SK-N-SH (cell line): ENCODE measurements around the gene HOMER1. TPM values are rescaled to one million over a fixed set of nuclear protein-coding genes. Genes with fewer than 3 reads are reported as not detected.

Source experiments
- CTCF ChIA-PET: fragments of 300-600, 350-600 bp; formaldehyde crosslinking; extraction: SDS; loops from one replicate; lab custom pipeline; 2021; lab: Yijun Ruan, JAX
- POLR2A ChIA-PET: fragments of 350-600 bp; sonication (Branson Sonifier 250); formaldehyde crosslinking; extraction: SDS; loops from one replicate; lab custom pipeline; 2020; ENCODE audit warnings: antibody characterized with exemption, inconsistent platforms; lab: Yijun Ruan, JAX
- DNase-seq: peaks from one replicate; pipeline ENCODE4 v3.0.0; 2012
- H2AFZ ChIP-seq: fragments of 200-600 bp; sonication (generic); 2 replicates; pipeline ENCODE4 v1.8.1; 2016; ENCODE audit warnings: antibody characterized with exemption, mild to moderate bottlenecking, low read depth
- H3F3A ChIP-seq: fragments of 200-600 bp; sonication (generic); replicated peaks from 2 replicates; pipeline ENCODE3; 2016; ENCODE audit warnings: antibody characterized with exemption, mild to moderate bottlenecking; ENCODE audit not compliant: insufficient read depth
- H3K27ac ChIP-seq, 2 experiments: fragments of 200-500 bp in 1 of 2; fragments of 200-600 bp in 1 of 2; sonication (Bioruptor generic) in 1 of 2; sonication (generic), shearing (Covaris generic) in 1 of 2; 2 replicates each; pipeline versions ENCODE4 v1.5.1 to v1.6.1; 2014 to 2016; ENCODE audit warnings: low read depth in 2 of 2, inconsistent platforms in 1 of 2, low read length in 1 of 2, mild to moderate bottlenecking in 1 of 2, mixed read lengths in 1 of 2
- H3K27me3 ChIP-seq: fragments of 200-600 bp; sonication (generic), shearing (Covaris generic); 2 replicates; pipeline ENCODE4 v1.6.1; 2016; ENCODE audit warnings: mixed run types; ENCODE audit not compliant: insufficient read depth
- H3K36me3 ChIP-seq, 2 experiments: fragments of 200-500 bp in 1 of 2; fragments of 200-600 bp in 1 of 2; sonication (Bioruptor generic) in 1 of 2; sonication (generic) in 1 of 2; replicated peaks in 1 of 2; 2 replicates each; pipeline versions ENCODE3 to v1.5.1; 2014 to 2016; ENCODE audit warnings: low read length in 1 of 2, mild to moderate bottlenecking in 1 of 2; ENCODE audit not compliant: insufficient read depth in 2 of 2, control insufficient read depth in 1 of 2
- H3K4me1 ChIP-seq, 2 experiments: fragments of 200-500 bp in 1 of 2; fragments of 200-600 bp in 1 of 2; sonication (Bioruptor generic) in 1 of 2; sonication (generic), shearing (Covaris generic) in 1 of 2; 2 replicates each; pipeline versions ENCODE4 v1.5.1 to v1.6.1; 2014 to 2016; ENCODE audit warnings: low read depth in 1 of 2, low read length in 1 of 2, mixed run types in 1 of 2; ENCODE audit not compliant: insufficient read depth in 2 of 2, control insufficient read depth in 1 of 2
- H3K4me2 ChIP-seq: fragments of 200-600 bp; sonication (generic), shearing (Covaris generic); 2 replicates; pipeline ENCODE4 v1.6.1; 2017; ENCODE audit warnings: mixed run types
- H3K4me3 ChIP-seq, 2 experiments: fragments of 200-500 bp in 1 of 2; fragments of 200-600 bp in 1 of 2; sonication (Bioruptor generic) in 1 of 2; sonication (generic), shearing (Covaris generic) in 1 of 2; 2 replicates each; pipeline versions ENCODE4 v1.5.1 to v1.8.1; 2014 to 2016; ENCODE audit warnings: low read depth in 2 of 2, inconsistent platforms in 1 of 2, low read length in 1 of 2, mild to moderate bottlenecking in 1 of 2, mixed read lengths in 1 of 2, moderate library complexity in 1 of 2
- H3K79me2 ChIP-seq: fragments of 200-600 bp; sonication (generic); 2 replicates; pipeline ENCODE4 v1.8.1; 2017; ENCODE audit warnings: mild to moderate bottlenecking; ENCODE audit not compliant: insufficient read depth
- H3K9ac ChIP-seq: fragments of 200-600 bp; sonication (generic); 2 replicates; pipeline ENCODE4 v1.6.1; 2017; ENCODE audit warnings: mixed run types
- H3K9me2 ChIP-seq: fragments of 200-600 bp; sonication (generic); 2 replicates; pipeline ENCODE4 v1.6.1; 2017; ENCODE audit warnings: mixed run types
- H3K9me3 ChIP-seq: fragments of 200-600 bp; sonication (generic); 2 replicates; pipeline ENCODE4 v1.6.1; 2017; ENCODE audit warnings: mixed run types, mild to moderate bottlenecking, moderate library complexity
- H4K20me1 ChIP-seq: fragments of 200-600 bp; sonication (generic); 2 replicates; pipeline ENCODE4 v1.6.1; 2017; ENCODE audit warnings: mild to moderate bottlenecking, mixed run types; ENCODE audit not compliant: insufficient read depth
- CHD2 ChIP-seq: fragments of 150-350 bp; IDR thresholded peaks from 2 replicates; pipeline ENCODE4 v1.6.1; 2018; ENCODE audit warnings: low read length; ENCODE audit not compliant: partially characterized antibody
- ELF1 ChIP-seq: IDR thresholded peaks from 2 replicates; pipeline ENCODE4 v1.4.0; 2012
- EZH2phosphoT487 ChIP-seq: fragments of 200-600 bp; sonication (generic); IDR thresholded peaks from 2 replicates; pipeline ENCODE4 v1.6.1; 2017; ENCODE audit warnings: low read depth, mixed run types, mild to moderate bottlenecking, antibody characterized with exemption, moderate library complexity, borderline replicate concordance
- FOSL2 ChIP-seq: IDR thresholded peaks from 2 replicates; pipeline ENCODE4 v1.4.0; 2012; ENCODE audit warnings: low read depth, mild to moderate bottlenecking, moderate library complexity, borderline replicate concordance
- GABPA ChIP-seq: IDR thresholded peaks from 2 replicates; pipeline ENCODE4 v1.4.0; 2012; ENCODE audit warnings: low read depth, mild to moderate bottlenecking
- JUND ChIP-seq: IDR thresholded peaks from 2 replicates; pipeline ENCODE4 v1.4.0; 2012
- MEF2A ChIP-seq: IDR thresholded peaks from 2 replicates; pipeline ENCODE4 v1.4.0; 2012; ENCODE audit warnings: low read depth, borderline replicate concordance
- RAD21 ChIP-seq: IDR thresholded peaks from 2 replicates; pipeline ENCODE4 v1.6.1; 2012; ENCODE audit warnings: mild to moderate bottlenecking, low read length
- RXRA ChIP-seq: IDR thresholded peaks from 2 replicates; pipeline ENCODE4 v1.4.0; 2012; ENCODE audit warnings: low read depth, mild to moderate bottlenecking, borderline replicate concordance
- SMC3 ChIP-seq: IDR thresholded peaks from 2 replicates; pipeline ENCODE4 v1.6.1; 2012; ENCODE audit warnings: low read depth, low read length, improper control_type of control experiment
- TAF1 ChIP-seq: IDR thresholded peaks from 2 replicates; pipeline ENCODE4 v1.6.1; 2012; ENCODE audit warnings: low read depth, mild to moderate bottlenecking, low read length, moderate library complexity, borderline replicate concordance
- TCF12 ChIP-seq: IDR thresholded peaks from 2 replicates; pipeline ENCODE4 v1.4.0; 2012
- WGBS: methylation state at CpG from one replicate; pipeline ENCODE4 v1.1.6; 2017; ENCODE audit warnings: low lambda C conversion rate; 5-methylcytosine and 5-hydroxymethylcytosine counted together
- polyA plus RNA-seq, 3 experiments: library from polyadenylated mRNA; depleted of rRNA; stranded (reverse); fragments of >200 nt; gene quantifications; 2 replicates each; pipeline ENCODE4 v1.2.3, GENCODE V29; 2012
- TF ChIP-seq, protein P1 (sequence below): IDR thresholded peaks from 2 replicates; pipeline ENCODE4 v1.6.1; 2012; ENCODE audit warnings: mild to moderate bottlenecking, low read depth, low read length, moderate library complexity
- TF ChIP-seq, protein P2 (sequence below): IDR thresholded peaks from 2 replicates; pipeline ENCODE4 v1.4.0; 2012; ENCODE audit warnings: low read depth, borderline replicate concordance
- TF ChIP-seq, protein P3 (sequence below): fragments of 150-350 bp; IDR thresholded peaks from 2 replicates; pipeline ENCODE4 v1.6.1; 2016; ENCODE audit warnings: mild to moderate bottlenecking, low read depth, low read length
- TF ChIP-seq, protein P4 (sequence below): fragments of 200-600 bp; sonication (generic); IDR thresholded peaks from 2 replicates; pipeline ENCODE4 v1.6.1; 2017; ENCODE audit warnings: antibody characterized with exemption, mild to moderate bottlenecking, moderate library complexity

Gene HOMER1
- polyA plus RNA-seq, 1 of the 3 experiments (the other 2 are of a cell fraction) = 2.2 TPM

DNA sequence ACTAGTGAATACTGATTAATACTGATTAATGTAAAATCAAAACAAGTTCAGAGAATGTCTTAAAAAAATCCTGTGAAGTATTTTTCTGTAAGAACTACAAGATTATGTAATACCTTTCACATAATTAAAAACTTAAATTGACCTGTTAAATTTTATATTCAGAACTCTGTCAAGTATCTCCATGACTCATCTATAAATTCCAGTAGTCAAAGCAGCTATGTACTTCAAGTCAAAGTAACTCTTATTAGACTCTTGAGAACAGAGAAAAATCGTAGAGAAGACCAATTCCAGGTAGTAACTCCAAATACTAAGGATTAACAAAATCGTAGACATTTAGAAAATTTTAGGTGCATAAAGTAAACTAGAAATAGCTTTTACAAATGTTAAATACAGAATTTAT, 77.1 kb downstream of the HOMER1 start:
- CTCF ChIA-PET = no interaction called here

DNA sequence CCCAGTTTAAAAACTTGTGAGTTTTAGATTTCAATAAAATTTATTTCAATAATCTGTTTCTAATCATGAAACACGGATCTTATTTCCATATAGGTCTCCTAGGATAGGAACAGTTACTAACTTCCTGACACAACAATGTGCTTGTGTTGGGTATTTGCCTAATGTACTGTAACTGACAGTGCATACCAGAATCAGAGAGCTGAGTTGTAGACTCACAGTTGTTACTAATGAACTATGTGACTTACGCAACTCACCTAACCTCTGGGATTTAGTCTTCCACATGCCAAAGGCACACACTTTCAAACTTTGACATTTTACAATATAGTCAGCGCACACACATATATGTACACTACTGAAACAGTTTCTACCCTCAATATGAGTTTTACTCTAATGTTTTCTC, 77.7 kb downstream of the HOMER1 start:
- no peak overlapping the region for H3K4me3 ChIP-seq
- H3F3A ChIP-seq = no peaks in the 10 kb centered on the region
- 96% methylated on average over 3 of the region's 3 CpGs for WGBS
- ChIA-PET CTCF (no interaction called here), POLR2A (no interaction called here)
- H3K4me1 ChIP-seq = no peaks in the 10 kb centered on the region; a peak in 1 of 4 replicates
- peaks cover 11 to 12% of the 10 kb centered on the region in 2 experiments for H3K36me3 ChIP-seq
- H2AFZ ChIP-seq = no peak overlapping the region
- H3K27ac ChIP-seq = no peak overlapping the region
- no peaks in the 10 kb centered on the region for H3K9me3 ChIP-seq
- no peak for DNase-seq
- H3K4me2 ChIP-seq = no peak overlapping the region
- H3K9me2 ChIP-seq = no peaks in the 10 kb centered on the region
- no peaks in the 10 kb centered on the region for H3K79me2 ChIP-seq
- TF ChIP-seq, protein P1, sequence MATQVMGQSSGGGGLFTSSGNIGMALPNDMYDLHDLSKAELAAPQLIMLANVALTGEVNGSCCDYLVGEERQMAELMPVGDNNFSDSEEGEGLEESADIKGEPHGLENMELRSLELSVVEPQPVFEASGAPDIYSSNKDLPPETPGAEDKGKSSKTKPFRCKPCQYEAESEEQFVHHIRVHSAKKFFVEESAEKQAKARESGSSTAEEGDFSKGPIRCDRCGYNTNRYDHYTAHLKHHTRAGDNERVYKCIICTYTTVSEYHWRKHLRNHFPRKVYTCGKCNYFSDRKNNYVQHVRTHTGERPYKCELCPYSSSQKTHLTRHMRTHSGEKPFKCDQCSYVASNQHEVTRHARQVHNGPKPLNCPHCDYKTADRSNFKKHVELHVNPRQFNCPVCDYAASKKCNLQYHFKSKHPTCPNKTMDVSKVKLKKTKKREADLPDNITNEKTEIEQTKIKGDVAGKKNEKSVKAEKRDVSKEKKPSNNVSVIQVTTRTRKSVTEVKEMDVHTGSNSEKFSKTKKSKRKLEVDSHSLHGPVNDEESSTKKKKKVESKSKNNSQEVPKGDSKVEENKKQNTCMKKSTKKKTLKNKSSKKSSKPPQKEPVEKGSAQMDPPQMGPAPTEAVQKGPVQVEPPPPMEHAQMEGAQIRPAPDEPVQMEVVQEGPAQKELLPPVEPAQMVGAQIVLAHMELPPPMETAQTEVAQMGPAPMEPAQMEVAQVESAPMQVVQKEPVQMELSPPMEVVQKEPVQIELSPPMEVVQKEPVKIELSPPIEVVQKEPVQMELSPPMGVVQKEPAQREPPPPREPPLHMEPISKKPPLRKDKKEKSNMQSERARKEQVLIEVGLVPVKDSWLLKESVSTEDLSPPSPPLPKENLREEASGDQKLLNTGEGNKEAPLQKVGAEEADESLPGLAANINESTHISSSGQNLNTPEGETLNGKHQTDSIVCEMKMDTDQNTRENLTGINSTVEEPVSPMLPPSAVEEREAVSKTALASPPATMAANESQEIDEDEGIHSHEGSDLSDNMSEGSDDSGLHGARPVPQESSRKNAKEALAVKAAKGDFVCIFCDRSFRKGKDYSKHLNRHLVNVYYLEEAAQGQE = no peak
- TF ChIP-seq, protein P2, sequence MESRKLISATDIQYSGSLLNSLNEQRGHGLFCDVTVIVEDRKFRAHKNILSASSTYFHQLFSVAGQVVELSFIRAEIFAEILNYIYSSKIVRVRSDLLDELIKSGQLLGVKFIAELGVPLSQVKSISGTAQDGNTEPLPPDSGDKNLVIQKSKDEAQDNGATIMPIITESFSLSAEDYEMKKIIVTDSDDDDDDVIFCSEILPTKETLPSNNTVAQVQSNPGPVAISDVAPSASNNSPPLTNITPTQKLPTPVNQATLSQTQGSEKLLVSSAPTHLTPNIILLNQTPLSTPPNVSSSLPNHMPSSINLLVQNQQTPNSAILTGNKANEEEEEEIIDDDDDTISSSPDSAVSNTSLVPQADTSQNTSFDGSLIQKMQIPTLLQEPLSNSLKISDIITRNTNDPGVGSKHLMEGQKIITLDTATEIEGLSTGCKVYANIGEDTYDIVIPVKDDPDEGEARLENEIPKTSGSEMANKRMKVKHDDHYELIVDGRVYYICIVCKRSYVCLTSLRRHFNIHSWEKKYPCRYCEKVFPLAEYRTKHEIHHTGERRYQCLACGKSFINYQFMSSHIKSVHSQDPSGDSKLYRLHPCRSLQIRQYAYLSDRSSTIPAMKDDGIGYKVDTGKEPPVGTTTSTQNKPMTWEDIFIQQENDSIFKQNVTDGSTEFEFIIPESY = no peak
- TF ChIP-seq, protein P3, sequence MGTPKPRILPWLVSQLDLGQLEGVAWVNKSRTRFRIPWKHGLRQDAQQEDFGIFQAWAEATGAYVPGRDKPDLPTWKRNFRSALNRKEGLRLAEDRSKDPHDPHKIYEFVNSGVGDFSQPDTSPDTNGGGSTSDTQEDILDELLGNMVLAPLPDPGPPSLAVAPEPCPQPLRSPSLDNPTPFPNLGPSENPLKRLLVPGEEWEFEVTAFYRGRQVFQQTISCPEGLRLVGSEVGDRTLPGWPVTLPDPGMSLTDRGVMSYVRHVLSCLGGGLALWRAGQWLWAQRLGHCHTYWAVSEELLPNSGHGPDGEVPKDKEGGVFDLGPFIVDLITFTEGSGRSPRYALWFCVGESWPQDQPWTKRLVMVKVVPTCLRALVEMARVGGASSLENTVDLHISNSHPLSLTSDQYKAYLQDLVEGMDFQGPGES = no peak
- no peak for TF ChIP-seq RAD21
- TF ChIP-seq JUND = no peak
- TF ChIP-seq MEF2A = no peak
- TF ChIP-seq ELF1 = no peak
- no peak for TF ChIP-seq RXRA
- no peak for TF ChIP-seq TAF1
- TF ChIP-seq EZH2phosphoT487 = no peak
- no peak for TF ChIP-seq SMC3
- TF ChIP-seq CHD2 = no peak
- TF ChIP-seq, protein P4, sequence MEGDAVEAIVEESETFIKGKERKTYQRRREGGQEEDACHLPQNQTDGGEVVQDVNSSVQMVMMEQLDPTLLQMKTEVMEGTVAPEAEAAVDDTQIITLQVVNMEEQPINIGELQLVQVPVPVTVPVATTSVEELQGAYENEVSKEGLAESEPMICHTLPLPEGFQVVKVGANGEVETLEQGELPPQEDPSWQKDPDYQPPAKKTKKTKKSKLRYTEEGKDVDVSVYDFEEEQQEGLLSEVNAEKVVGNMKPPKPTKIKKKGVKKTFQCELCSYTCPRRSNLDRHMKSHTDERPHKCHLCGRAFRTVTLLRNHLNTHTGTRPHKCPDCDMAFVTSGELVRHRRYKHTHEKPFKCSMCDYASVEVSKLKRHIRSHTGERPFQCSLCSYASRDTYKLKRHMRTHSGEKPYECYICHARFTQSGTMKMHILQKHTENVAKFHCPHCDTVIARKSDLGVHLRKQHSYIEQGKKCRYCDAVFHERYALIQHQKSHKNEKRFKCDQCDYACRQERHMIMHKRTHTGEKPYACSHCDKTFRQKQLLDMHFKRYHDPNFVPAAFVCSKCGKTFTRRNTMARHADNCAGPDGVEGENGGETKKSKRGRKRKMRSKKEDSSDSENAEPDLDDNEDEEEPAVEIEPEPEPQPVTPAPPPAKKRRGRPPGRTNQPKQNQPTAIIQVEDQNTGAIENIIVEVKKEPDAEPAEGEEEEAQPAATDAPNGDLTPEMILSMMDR = no peak
- TF ChIP-seq TCF12 = no peak
- no peaks in the 10 kb centered on the region for H3K27me3 ChIP-seq
- H4K20me1 ChIP-seq = no peaks in the 10 kb centered on the region
- no peak overlapping the region for H3K9ac ChIP-seq

More for the DNA sequence above, 77.1 kb downstream of the HOMER1 start:
- Histone ChIP-seq H3K9ac (no peak overlapping the region), H3K4me3 (no peak overlapping the region), H3K27ac (no peak overlapping the region; a peak in 1 of 4 replicates), H3K4me1 (no peaks in the 10 kb centered on the region; a peak in 1 of 4 replicates), H3K36me3 (peaks cover 11 to 12% of the 10 kb centered on the region in 2 experiments), H2AFZ (no peak overlapping the region), H3K4me2 (no peak overlapping the region), H3K79me2 (no peaks in the 10 kb centered on the region), H3K9me2 (no peaks in the 10 kb centered on the region), H3F3A (no peaks in the 10 kb centered on the region), H3K27me3 (no peaks in the 10 kb centered on the region)
- no peak for DNase-seq
- 86% methylated on average over 2 of the region's 2 CpGs for WGBS
- TF ChIP-seq TCF12 (no peak), GABPA (no peak), JUND (0 out of 2 replicates have a peak, but pooled peaks have one; percentile 6), RXRA (no peak), FOSL2 (0 out of 2 replicates have a peak, but pooled peaks have one; percentile 26)
- TF ChIP-seq, all 33 proteins: peak for 2
- Histone ChIP-seq H3K9me3 (no peaks in the 10 kb centered on the region), H4K20me1 (no peaks in the 10 kb centered on the region)
- POLR2A ChIA-PET = no interaction called here
